ENCODE results near the gene SYT11. TPM values are rescaled to one million over a fixed set of nuclear protein-coding genes. Genes with fewer than 3 reads are reported as not detected.

SYT11 gene
- total RNA-seq, 4 donors from 2014 or later: 3.3 to 9.1 (median 3.6) TPM

DNA sequence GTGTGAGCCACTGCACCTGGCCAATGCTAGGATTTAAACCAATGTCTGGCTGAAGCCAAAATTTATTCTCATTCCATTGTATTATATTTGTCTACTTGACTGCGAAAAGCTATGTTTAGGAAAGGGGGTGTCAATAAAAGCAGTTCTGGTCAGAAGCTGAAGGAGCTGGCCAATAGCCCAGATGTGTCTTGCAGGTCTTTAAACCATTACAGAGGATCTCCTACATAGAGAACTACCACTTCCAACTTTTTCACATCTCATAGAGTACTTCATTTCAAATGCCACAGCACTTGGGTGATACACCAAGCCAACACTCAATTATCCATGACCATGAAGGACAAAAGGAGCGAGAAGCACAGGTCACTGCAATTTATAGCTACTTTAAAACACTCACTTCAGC lies 2.5 kb downstream of the SYT11 start:
- Histone ChIP-seq H3K9me3 (no peaks in the 10 kb centered on the region), H3K36me3 (no peaks in the 10 kb centered on the region), H3K27me3 (no peaks in the 10 kb centered on the region), H3K27ac (no peak overlapping the region), H3K4me1 (peaks cover 4 to 9% of the 10 kb centered on the region in 2 donors), H3K4me3 (replicated peaks in 1 of 3) (no peak overlapping the region)
- peak; percentile 5 to 7 for DNase-seq
- TF ChIP-seq, protein P1, sequence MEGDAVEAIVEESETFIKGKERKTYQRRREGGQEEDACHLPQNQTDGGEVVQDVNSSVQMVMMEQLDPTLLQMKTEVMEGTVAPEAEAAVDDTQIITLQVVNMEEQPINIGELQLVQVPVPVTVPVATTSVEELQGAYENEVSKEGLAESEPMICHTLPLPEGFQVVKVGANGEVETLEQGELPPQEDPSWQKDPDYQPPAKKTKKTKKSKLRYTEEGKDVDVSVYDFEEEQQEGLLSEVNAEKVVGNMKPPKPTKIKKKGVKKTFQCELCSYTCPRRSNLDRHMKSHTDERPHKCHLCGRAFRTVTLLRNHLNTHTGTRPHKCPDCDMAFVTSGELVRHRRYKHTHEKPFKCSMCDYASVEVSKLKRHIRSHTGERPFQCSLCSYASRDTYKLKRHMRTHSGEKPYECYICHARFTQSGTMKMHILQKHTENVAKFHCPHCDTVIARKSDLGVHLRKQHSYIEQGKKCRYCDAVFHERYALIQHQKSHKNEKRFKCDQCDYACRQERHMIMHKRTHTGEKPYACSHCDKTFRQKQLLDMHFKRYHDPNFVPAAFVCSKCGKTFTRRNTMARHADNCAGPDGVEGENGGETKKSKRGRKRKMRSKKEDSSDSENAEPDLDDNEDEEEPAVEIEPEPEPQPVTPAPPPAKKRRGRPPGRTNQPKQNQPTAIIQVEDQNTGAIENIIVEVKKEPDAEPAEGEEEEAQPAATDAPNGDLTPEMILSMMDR (IDR thresholded peaks at IDR 0.05): no peak
- TF ChIP-seq POLR2A (IDR thresholded peaks at IDR 0.05): no peak
- 43 to 57% methylated on average over 2 of the region's 2 CpGs for WGBS, 2 donors
- intact Hi-C loops (cut with DNase I): no loop called here

DNA sequence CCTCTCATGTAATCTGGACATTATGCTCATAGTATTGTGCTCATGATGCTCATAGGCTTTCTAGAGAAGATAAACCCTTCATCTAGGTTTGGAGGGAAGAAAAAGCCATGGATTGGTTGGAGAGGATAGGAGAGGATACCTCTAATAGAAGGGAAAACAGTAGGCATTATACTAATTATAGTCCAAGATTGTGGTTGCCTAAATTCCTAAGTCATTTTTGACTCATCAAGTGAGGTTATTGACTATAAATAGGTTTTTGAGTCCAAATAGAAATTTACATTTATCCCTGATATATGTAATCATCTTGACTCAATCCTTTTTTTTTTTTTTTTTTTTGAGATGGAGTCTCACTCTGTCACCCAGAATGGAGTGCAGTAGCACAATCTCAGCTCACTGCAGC lies 5.0 kb downstream of the SYT11 start:
- TF ChIP-seq, protein P1 (IDR thresholded peaks at IDR 0.05): no peak
- TF ChIP-seq POLR2A (IDR thresholded peaks at IDR 0.05): no peak
- no peak overlapping the region for H3K4me3 ChIP-seq (replicated peaks in 1 of 3)
- no peaks in the 10 kb centered on the region for H3K36me3 ChIP-seq
- H3K4me1 ChIP-seq: peaks cover 0 to 4% of the 10 kb centered on the region in 2 donors
- no peak overlapping the region for H3K27ac ChIP-seq
- intact Hi-C loops (cut with DNase I): no loop called here
- DNase-seq: no peak
- no peaks in the 10 kb centered on the region for H3K27me3 ChIP-seq
- H3K9me3 ChIP-seq: no peaks in the 10 kb centered on the region

DNA sequence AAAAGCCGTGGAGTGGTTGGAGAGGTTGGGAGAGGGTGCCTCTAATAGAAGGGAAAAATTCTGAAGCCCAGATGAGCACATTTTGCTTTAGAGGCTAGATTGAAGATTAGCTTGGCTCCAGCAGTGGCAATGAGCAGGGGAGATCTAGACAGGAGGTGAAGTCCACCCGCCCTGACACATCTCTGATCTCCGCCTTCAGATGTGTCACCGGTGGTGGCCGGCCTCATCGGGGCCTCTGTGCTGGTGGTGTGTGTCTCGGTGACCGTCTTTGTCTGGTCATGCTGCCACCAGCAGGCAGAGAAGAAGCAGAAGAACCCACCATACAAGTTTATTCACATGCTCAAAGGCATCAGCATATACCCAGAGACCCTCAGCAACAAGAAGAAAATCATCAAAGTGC lies 8.4 kb downstream of the SYT11 start:
- H3K27ac ChIP-seq: no peak overlapping the region
- 83 to 86% methylated on average over 8 of the region's 8 CpGs for WGBS, 2 donors
- DNase-seq: no peak
- H3K36me3 ChIP-seq: no peaks in the 10 kb centered on the region
- peaks cover 0 to 9% of the 10 kb centered on the region in 2 donors for H3K4me1 ChIP-seq
- no peak overlapping the region for H3K4me3 ChIP-seq (replicated peaks in 1 of 3)
- TF ChIP-seq POLR2A (IDR thresholded peaks at IDR 0.05): no peak
- TF ChIP-seq, protein P1 (IDR thresholded peaks at IDR 0.05): no peak
- H3K9me3 ChIP-seq: no peaks in the 10 kb centered on the region
- intact Hi-C loops (cut with DNase I): no loop called here
- H3K27me3 ChIP-seq: no peaks in the 10 kb centered on the region

DNA sequence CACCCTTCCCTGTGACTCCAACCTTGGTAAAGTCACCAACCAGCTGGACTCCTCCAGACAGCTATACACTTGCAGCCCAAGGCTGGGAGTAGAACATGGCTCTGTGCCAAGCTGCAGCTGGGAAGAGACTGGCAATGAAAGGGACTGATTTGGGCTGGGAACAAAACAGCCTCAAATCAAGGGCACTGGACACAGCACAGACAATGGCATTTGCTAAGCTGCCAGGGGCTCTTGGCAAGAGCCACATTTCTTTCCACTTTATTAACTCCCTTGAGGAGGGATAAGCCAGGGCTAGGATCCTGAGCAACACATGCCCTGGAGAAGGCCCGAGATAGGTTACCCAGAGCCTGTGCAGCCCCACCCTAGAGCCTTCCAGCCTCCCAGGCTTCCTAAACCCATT lies 12.0 kb downstream of the SYT11 start:
- Histone ChIP-seq H3K27me3 (no peaks in the 10 kb centered on the region), H3K4me1 (peaks cover 0 to 9% of the 10 kb centered on the region in 2 donors), H3K9me3 (no peaks in the 10 kb centered on the region), H3K36me3 (no peaks in the 10 kb centered on the region), H3K4me3 (replicated peaks in 1 of 3) (no peak overlapping the region), H3K27ac (no peak overlapping the region)
- TF ChIP-seq, protein P1 (IDR thresholded peaks at IDR 0.05): no peak
- no peak for TF ChIP-seq POLR2A (IDR thresholded peaks at IDR 0.05)
- peak; percentile 84 to 87 for DNase-seq
- WGBS, 2 donors: 20% methylated on average over 1 of the region's 1 CpG; no CpG with 5 or more reads in 1 of the 2 donors
- intact Hi-C loops (cut with DNase I): no loop called here

DNA sequence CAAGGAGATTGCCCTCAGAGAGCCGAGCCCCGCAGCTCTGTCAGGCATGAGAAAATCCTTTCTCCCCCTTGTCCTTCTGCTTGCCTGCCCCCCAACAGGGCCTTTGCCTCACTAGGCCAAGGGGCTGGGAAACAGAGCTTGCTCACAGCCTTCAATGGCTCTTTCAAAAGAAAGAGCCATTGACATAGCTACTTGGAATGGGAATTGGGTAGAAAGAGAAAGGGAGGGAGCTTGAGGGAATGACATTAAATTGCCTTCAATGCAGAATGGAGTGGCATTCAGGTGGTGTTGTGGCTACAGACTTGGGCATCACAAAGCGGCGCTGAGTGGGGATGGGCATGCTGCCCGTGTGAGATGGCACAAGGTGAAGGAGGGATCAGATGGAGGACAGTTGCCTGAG lies 13.2 kb downstream of the SYT11 start:
- intact Hi-C loops (cut with DNase I): no loop called here

More for the DNA sequence above, 13.2 kb downstream of the SYT11 start:
- Histone ChIP-seq H3K27me3 (no peaks in the 10 kb centered on the region), H3K9me3 (no peaks in the 10 kb centered on the region), H3K4me3 (replicated peaks in 1 of 3) (no peak overlapping the region), H3K4me1 (peaks cover 0 to 9% of the 10 kb centered on the region in 2 donors), H3K36me3 (no peaks in the 10 kb centered on the region), H3K27ac (no peak overlapping the region)
- 82 to 84% methylated on average over 5 of the region's 5 CpGs for WGBS, 2 donors
- DNase-seq: no peak
- TF ChIP-seq, protein P1 (IDR thresholded peaks at IDR 0.05): no peak

Measured in thyroid gland (tissue), 4 donors.